UCSD-AML1 (cell line): ENCODE data around the gene TYW1B.
"Not testable (repeated sequence)": the region's sequence is repeated elsewhere in the genome, so short reads cannot be mapped to it uniquely, and the experiment has no call there.

ENCODE experiments used
- DNase-seq: peaks from one replicate; lab custom pipeline; 2025; ENCODE audit not compliant: unreplicated experiment; lab: John Stamatoyannopoulos, UW

The TYW1B gene

GRCh38 chr7:72580142-72580770, 247.7 kb downstream of the TYW1B start:
- DNase-seq: not testable (repeated sequence)

- no peak for DNase-seq
Measured at GRCh38 chr7:72577107-72577506, 250.9 kb downstream of the TYW1B start.

- DNase-seq: not testable (repeated sequence)
Measured at GRCh38 chr7:72561988-72562387, 266.0 kb downstream of the TYW1B start.

- DNase-seq: not testable (repeated sequence)
Measured at GRCh38 chr7:72559546-72559945, 268.5 kb downstream of the TYW1B start.

- DNase-seq: not testable (repeated sequence)
Measured at GRCh38 chr7:72556733-72557132, 271.3 kb downstream of the TYW1B start.

- not testable (repeated sequence) for DNase-seq
Measured at GRCh38 chr7:72555238-72555637, 272.8 kb downstream of the TYW1B start.

GRCh38 chr7:72554401-72554800, 273.6 kb downstream of the TYW1B start:
- DNase-seq: not testable (repeated sequence)

- DNase-seq: not testable (repeated sequence)
Measured at GRCh38 chr7:72550454-72550853, 277.5 kb downstream of the TYW1B start.

GRCh38 chr7:72546586-72547237, 281.3 kb downstream of the TYW1B start:
- not testable (repeated sequence) for DNase-seq

- not testable (repeated sequence) for DNase-seq
Measured at GRCh38 chr7:72544531-72544930, 283.5 kb downstream of the TYW1B start.

- DNase-seq: no peak
Measured at GRCh38 chr7:72540923-72541322, 287.1 kb downstream of the TYW1B start.

- DNase-seq: no peak
Measured at GRCh38 chr7:72540106-72540611, 287.8 kb downstream of the TYW1B start.

GRCh38 chr7:72539702-72540101, 288.3 kb downstream of the TYW1B start:
- no peak for DNase-seq

- DNase-seq: no peak
Measured at GRCh38 chr7:72538856-72539255, 289.1 kb downstream of the TYW1B start.

- no peak for DNase-seq
Measured at GRCh38 chr7:72538147-72538546, 289.9 kb downstream of the TYW1B start.

GRCh38 chr7:72536038-72536437, 292.0 kb downstream of the TYW1B start:
- not testable (repeated sequence) for DNase-seq

- DNase-seq: not testable (repeated sequence)
Measured at GRCh38 chr7:72531048-72531447, 297.0 kb downstream of the TYW1B start.
